Transverse colon (tissue), 4 donors: Measurements from ENCODE around the gene LRRC57.

ENCODE experiments used
- CTCF ChIP-seq, 5 experiments: fragments of 200-600 bp in 3 of 5; fragments of 450-650 bp in 2 of 5; sonication (generic) in 3 of 5; IDR thresholded peaks; 1 replicate in 2 of 5; 2 replicates in 3 of 5; pipeline ENCODE4 v1.5.1; 2016 to 2017; ENCODE audit warnings: antibody characterized with exemption in 5 of 5, inconsistent platforms in 3 of 5, mild to moderate bottlenecking in 2 of 5, moderate library complexity in 1 of 5
- EP300 ChIP-seq: sonication (generic); formaldehyde crosslinking; IDR thresholded peaks from one replicate; pipeline ENCODE4 v1.6.1; 2017; ENCODE audit warnings: antibody characterized with exemption, low read depth
- POLR2A ChIP-seq: fragments of 450-650 bp; IDR thresholded peaks from one replicate; pipeline ENCODE4 v1.6.1; 2016; ENCODE audit warnings: antibody characterized with exemption, mild to moderate bottlenecking, moderate library complexity
- POLR2AphosphoS5 ChIP-seq, 3 donors: sonication (generic); formaldehyde crosslinking; IDR thresholded peaks; one replicate each; pipeline ENCODE4 v1.6.1; 2016; ENCODE audit warnings: antibody characterized with exemption in 3 of 3

- no peak for TF ChIP-seq CTCF (IDR thresholded peaks at IDR 0.05)
- TF ChIP-seq POLR2AphosphoS5 (IDR thresholded peaks at IDR 0.05): no peak
- TF ChIP-seq POLR2A: no peak
- TF ChIP-seq EP300: no peak
These were observed 5.0 kb upstream of the LRRC57 start for GRCh38 chr15:42553554-42553953.
